HEK293 (cell line): ENCODE measurements around the gene UROC1.

Source experiments
- CTCF ChIA-PET: fragments of 350-600 bp; formaldehyde crosslinking; extraction: SDS; loops from one replicate; lab custom pipeline; 2021; ENCODE audit warnings: antibody characterized with exemption; lab: Yijun Ruan, JAX
- POLR2A ChIA-PET: fragments of 300-600 bp; formaldehyde crosslinking; extraction: SDS; loops from one replicate; lab custom pipeline; 2020; ENCODE audit warnings: antibody characterized with exemption, inconsistent platforms; lab: Yijun Ruan, JAX
- H3K27ac ChIP-seq: fragments of 200-500 bp; sonication (Bioruptor generic); 2 replicates; pipeline ENCODE4 v1.5.1; 2014; ENCODE audit warnings: low read depth, low read length, control low read depth, inconsistent platforms; ENCODE audit errors: extremely low read depth
- H3K36me3 ChIP-seq, 2 experiments: fragments of 200-500 bp in 1 of 2; sonication (Bioruptor generic) in 1 of 2; 1 replicate in 1 of 2; 2 replicates in 1 of 2; pipeline ENCODE4 v1.5.1; 2014 to 2017; ENCODE audit warnings: inconsistent platforms in 2 of 2, low read length in 2 of 2; ENCODE audit not compliant: control insufficient read depth in 2 of 2, insufficient read depth in 1 of 2
- H3K4me1 ChIP-seq: fragments of 200-500 bp; sonication (Bioruptor generic); 2 replicates; pipeline ENCODE4 v1.5.1; 2014; ENCODE audit warnings: mild to moderate bottlenecking, low read length, inconsistent platforms; ENCODE audit not compliant: control insufficient read depth, insufficient read depth
- H3K4me3 ChIP-seq: 2 replicates; pipeline ENCODE4 v1.5.1; 2011; ENCODE audit warnings: low read depth, mild to moderate bottlenecking, control low read depth, low read length, moderate library complexity
- H3K9me3 ChIP-seq: fragments of 200-500 bp; sonication (Bioruptor generic); 2 replicates; pipeline ENCODE4 v1.5.1; 2014; ENCODE audit warnings: low read depth, low read length, inconsistent platforms; ENCODE audit not compliant: control insufficient read depth, insufficient read depth
- EGR2 ChIP-seq: fragments of 450-650 bp; formaldehyde crosslinking; IDR thresholded peaks from 2 replicates; pipeline ENCODE4 v1.5.1; 2016; ENCODE audit warnings: low read depth, missing biosample characterization, missing genetic modification characterization
- GLI4 ChIP-seq: fragments of 450-650 bp; formaldehyde crosslinking; IDR thresholded peaks from 2 replicates; pipeline ENCODE4 v1.5.1; 2016; ENCODE audit warnings: missing biosample characterization, missing genetic modification characterization
- ZNF121 ChIP-seq: fragments of 450-650 bp; formaldehyde crosslinking; IDR thresholded peaks from 2 replicates; pipeline ENCODE4 v1.5.1; 2016; ENCODE audit warnings: missing biosample characterization, missing genetic modification characterization
- ZNF2 ChIP-seq: fragments of 450-650 bp; formaldehyde crosslinking; IDR thresholded peaks from 2 replicates; pipeline ENCODE4 v1.5.1; 2016; ENCODE audit warnings: missing biosample characterization, missing genetic modification characterization
- ZNF341 ChIP-seq: fragments of 450-650 bp; formaldehyde crosslinking; IDR thresholded peaks from 2 replicates; pipeline ENCODE4; 2016; ENCODE audit warnings: low read depth, missing biosample characterization, missing genetic modification characterization
- ZNF391 ChIP-seq: fragments of 450-650 bp; formaldehyde crosslinking; IDR thresholded peaks from 2 replicates; pipeline ENCODE4 v1.5.1; 2016; ENCODE audit warnings: low read depth, missing biosample characterization, missing genetic modification characterization, borderline replicate concordance
- ZNF521 ChIP-seq: fragments of 450-650 bp; formaldehyde crosslinking; IDR thresholded peaks from 2 replicates; pipeline ENCODE4 v1.5.1; 2017; ENCODE audit warnings: missing biosample characterization, mild to moderate bottlenecking, missing genetic modification characterization
- ZNF560 ChIP-seq: fragments of 450-650 bp; formaldehyde crosslinking; IDR thresholded peaks from 2 replicates; pipeline ENCODE4 v1.5.1; 2017; ENCODE audit warnings: missing biosample characterization, missing genetic modification characterization, borderline replicate concordance
- ZNF571 ChIP-seq: fragments of 450-650 bp; formaldehyde crosslinking; IDR thresholded peaks from 2 replicates; pipeline ENCODE4 v1.5.0; 2017; ENCODE audit warnings: missing biosample characterization, missing genetic modification characterization
- ZNF670 ChIP-seq: fragments of 450-650 bp; formaldehyde crosslinking; IDR thresholded peaks from 2 replicates; pipeline ENCODE4 v1.5.1; 2016; ENCODE audit warnings: missing biosample characterization, missing genetic modification characterization, low read depth
- ZNF776 ChIP-seq: fragments of 450-650 bp; formaldehyde crosslinking; IDR thresholded peaks from 2 replicates; pipeline ENCODE4 v1.5.0; 2017; ENCODE audit warnings: missing biosample characterization, missing genetic modification characterization, borderline replicate concordance
- TF ChIP-seq, protein P1 (sequence below): fragments of 450-650 bp; formaldehyde crosslinking; conservative IDR thresholded peaks from 2 replicates; pipeline ENCODE4 v1.5.1; 2016; ENCODE audit warnings: low read depth, missing biosample characterization, missing genetic modification characterization
- TF ChIP-seq, protein P2 (sequence below): fragments of 450-650 bp; formaldehyde crosslinking; IDR thresholded peaks from 2 replicates; pipeline ENCODE4 v1.5.0; 2017; ENCODE audit warnings: missing biosample characterization, missing genetic modification characterization, borderline replicate concordance
- TF ChIP-seq, protein P3 (sequence below): fragments of 450-650 bp; formaldehyde crosslinking; IDR thresholded peaks from 2 replicates; pipeline ENCODE4 v1.5.1; 2016; ENCODE audit warnings: missing biosample characterization, missing genetic modification characterization
- TF ChIP-seq, protein P4 (sequence below): fragments of 450-650 bp; formaldehyde crosslinking; IDR thresholded peaks from 2 replicates; pipeline ENCODE4 v1.5.1; 2017; ENCODE audit warnings: missing biosample characterization, missing genetic modification characterization
- TF ChIP-seq, protein P5 (sequence below): fragments of 450-650 bp; IDR thresholded peaks from 2 replicates; pipeline ENCODE4 v1.5.1; 2018; ENCODE audit warnings: missing biosample characterization, mild to moderate bottlenecking, missing genetic modification characterization

UROC1 gene

DNA sequence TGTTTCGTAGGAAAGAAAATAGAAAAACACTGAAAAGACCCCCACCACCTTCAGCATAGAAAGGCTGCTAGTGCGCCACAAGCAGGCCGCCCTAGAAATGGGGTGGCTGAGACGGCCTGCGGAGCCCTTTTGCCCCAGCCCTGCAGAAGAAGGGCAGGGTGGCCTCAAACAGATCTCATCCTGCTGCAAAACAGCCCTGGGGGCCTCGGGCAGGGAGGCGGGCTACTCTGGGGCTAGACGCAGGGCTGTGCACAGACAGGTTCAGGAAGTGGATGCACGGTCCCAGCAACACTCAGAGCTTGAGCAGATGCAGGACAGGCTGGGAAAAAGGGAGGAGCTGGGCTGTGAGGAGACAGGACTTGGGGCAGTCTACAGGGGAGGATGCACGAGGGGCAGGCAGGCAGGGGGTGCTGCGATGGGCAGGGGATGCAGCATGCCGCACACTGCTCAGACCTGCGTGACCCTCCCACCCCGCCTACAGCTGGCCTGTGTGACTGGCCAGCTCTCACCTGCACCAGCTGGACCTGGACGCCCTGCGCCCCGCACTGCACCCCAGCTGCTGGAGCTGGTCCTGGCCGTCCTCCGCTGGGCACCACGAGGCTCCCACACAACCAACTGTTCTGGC, 76.2 kb downstream of the UROC1 start:
- ChIA-PET POLR2A (no interaction called here), CTCF (no interaction called here)
- Histone ChIP-seq H3K9me3 (no peaks in the 10 kb centered on the region), H3K4me3 (no peak overlapping the region), H3K36me3 (peaks cover 0 to 79% of the 10 kb centered on the region in 2 experiments; a peak in 1 of 3 replicates), H3K27ac (no peak overlapping the region), H3K4me1 (no peaks in the 10 kb centered on the region)
- no peak for TF ChIP-seq ZNF560 (tag by site-specific recombination)

DNA sequence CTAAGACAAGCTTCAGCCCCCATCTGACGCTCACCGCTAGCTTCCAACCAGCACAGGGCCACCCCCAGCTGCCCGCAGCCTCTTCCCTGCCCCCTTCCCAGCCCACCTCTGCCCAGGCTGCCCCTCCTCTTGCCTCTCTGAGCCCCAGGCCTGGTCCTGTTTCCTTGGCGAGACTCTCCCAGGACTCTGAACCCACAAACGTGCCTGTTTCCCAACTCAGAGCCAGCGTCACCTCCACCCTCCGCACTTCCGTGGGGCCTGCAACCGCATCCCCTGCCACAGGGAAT, 76.9 kb downstream of the UROC1 start:
- peaks cover 0 to 82% of the 10 kb centered on the region in 2 experiments; a peak in 1 of 3 replicates for H3K36me3 ChIP-seq
- TF ChIP-seq ZNF776 = no peak
- no peak for TF ChIP-seq ZNF521 (tag by site-specific recombination)
- no peak for TF ChIP-seq ZNF341 (tag by site-specific recombination)
- no peak for TF ChIP-seq ZNF571 (tag by site-specific recombination)
- no peak for TF ChIP-seq ZNF670 (tag by site-specific recombination)
- no peak for TF ChIP-seq EGR2 (tag by site-specific recombination)
- no peak for TF ChIP-seq ZNF391 (tag by site-specific recombination)
- TF ChIP-seq, protein P1, sequence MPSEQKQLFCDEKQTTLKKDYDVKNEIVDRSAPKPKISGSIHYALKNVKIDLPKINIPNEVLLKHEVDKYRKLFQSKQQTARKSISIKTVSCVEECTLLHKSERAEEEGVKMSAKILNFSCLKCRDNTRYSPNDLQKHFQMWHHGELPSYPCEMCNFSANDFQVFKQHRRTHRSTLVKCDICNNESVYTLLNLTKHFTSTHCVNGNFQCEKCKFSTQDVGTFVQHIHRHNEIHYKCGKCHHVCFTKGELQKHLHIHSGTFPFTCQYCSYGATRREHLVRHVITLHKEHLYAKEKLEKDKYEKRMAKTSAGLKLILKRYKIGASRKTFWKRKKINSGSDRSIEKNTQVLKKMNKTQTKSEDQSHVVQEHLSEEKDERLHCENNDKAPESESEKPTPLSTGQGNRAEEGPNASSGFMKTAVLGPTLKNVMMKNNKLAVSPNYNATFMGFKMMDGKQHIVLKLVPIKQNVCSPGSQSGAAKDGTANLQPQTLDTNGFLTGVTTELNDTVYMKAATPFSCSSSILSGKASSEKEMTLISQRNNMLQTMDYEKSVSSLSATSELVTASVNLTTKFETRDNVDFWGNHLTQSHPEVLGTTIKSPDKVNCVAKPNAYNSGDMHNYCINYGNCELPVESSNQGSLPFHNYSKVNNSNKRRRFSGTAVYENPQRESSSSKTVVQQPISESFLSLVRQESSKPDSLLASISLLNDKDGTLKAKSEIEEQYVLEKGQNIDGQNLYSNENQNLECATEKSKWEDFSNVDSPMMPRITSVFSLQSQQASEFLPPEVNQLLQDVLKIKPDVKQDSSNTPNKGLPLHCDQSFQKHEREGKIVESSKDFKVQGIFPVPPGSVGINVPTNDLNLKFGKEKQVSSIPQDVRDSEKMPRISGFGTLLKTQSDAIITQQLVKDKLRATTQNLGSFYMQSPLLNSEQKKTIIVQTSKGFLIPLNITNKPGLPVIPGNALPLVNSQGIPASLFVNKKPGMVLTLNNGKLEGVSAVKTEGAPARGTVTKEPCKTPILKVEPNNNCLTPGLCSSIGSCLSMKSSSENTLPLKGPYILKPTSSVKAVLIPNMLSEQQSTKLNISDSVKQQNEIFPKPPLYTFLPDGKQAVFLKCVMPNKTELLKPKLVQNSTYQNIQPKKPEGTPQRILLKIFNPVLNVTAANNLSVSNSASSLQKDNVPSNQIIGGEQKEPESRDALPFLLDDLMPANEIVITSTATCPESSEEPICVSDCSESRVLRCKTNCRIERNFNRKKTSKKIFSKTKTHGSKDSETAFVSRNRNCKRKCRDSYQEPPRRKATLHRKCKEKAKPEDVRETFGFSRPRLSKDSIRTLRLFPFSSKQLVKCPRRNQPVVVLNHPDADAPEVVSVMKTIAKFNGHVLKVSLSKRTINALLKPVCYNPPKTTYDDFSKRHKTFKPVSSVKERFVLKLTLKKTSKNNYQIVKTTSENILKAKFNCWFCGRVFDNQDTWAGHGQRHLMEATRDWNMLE = no peak
- no peak for TF ChIP-seq ZNF121 (tag by site-specific recombination)
- TF ChIP-seq GLI4 (tag by site-specific recombination) = no peak
- no peak for TF ChIP-seq ZNF2 (tag by site-specific recombination)
- H3K4me1 ChIP-seq = no peaks in the 10 kb centered on the region
- POLR2A ChIA-PET = interaction anchor here (0.5 kb wide), 1 partner anchor 18 kb away, joined by 3 read pairs; no protein-coding TSS in a partner anchor
- H3K9me3 ChIP-seq = no peaks in the 10 kb centered on the region
- no peak overlapping the region for H3K27ac ChIP-seq
- no peak overlapping the region for H3K4me3 ChIP-seq
- CTCF ChIA-PET = no interaction called here

DNA sequence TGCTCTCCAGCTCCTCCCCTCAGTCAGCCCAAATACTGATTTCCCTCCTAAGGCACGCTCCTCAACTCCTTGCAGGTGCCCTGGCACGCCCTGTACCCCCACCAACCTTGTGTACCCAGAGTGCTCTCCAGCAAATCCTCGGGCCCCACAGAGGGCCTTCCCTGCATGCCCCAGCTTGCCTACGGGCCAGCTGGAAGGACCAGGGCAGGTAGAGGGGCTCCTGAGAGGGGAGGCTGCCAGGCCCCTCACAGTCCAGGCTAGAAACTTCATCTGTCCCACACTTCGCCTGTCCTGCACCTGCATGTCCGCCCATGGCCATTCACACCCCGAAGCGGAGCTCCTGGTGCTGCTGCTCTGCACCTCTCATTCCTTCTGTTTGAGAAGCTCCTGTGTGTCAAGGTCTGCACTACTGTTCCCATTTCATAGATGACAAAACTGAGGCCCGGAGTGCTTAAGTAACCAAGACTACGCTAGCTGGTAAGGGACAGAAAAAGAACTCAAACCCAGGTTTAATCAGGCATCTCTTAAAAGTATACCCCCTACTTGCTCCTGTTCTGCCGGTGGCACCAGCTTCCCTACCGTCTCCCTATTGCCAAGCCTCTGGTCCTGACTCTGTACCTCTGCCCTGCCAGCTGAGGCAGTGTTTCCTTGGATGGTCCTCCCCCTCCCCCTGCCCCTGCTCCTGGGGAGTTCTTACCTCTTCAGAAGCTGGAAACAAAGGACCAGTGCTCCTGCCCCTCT, 77.4 kb downstream of the UROC1 start:
- Histone ChIP-seq H3K4me3 (no peak overlapping the region), H3K4me1 (no peaks in the 10 kb centered on the region), H3K36me3 (peaks cover 0 to 80% of the 10 kb centered on the region in 2 experiments; a peak in 1 of 3 replicates), H3K9me3 (no peaks in the 10 kb centered on the region), H3K27ac (no peak overlapping the region)
- ChIA-PET POLR2A (interaction anchor here (0.5 kb wide), 1 partner anchor 18 kb away, joined by 3 read pairs; no protein-coding TSS in a partner anchor), CTCF (no interaction called here)
- TF ChIP-seq, protein P2, sequence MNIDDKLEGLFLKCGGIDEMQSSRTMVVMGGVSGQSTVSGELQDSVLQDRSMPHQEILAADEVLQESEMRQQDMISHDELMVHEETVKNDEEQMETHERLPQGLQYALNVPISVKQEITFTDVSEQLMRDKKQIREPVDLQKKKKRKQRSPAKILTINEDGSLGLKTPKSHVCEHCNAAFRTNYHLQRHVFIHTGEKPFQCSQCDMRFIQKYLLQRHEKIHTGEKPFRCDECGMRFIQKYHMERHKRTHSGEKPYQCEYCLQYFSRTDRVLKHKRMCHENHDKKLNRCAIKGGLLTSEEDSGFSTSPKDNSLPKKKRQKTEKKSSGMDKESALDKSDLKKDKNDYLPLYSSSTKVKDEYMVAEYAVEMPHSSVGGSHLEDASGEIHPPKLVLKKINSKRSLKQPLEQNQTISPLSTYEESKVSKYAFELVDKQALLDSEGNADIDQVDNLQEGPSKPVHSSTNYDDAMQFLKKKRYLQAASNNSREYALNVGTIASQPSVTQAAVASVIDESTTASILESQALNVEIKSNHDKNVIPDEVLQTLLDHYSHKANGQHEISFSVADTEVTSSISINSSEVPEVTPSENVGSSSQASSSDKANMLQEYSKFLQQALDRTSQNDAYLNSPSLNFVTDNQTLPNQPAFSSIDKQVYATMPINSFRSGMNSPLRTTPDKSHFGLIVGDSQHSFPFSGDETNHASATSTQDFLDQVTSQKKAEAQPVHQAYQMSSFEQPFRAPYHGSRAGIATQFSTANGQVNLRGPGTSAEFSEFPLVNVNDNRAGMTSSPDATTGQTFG = no peak
- TF ChIP-seq, protein P3, sequence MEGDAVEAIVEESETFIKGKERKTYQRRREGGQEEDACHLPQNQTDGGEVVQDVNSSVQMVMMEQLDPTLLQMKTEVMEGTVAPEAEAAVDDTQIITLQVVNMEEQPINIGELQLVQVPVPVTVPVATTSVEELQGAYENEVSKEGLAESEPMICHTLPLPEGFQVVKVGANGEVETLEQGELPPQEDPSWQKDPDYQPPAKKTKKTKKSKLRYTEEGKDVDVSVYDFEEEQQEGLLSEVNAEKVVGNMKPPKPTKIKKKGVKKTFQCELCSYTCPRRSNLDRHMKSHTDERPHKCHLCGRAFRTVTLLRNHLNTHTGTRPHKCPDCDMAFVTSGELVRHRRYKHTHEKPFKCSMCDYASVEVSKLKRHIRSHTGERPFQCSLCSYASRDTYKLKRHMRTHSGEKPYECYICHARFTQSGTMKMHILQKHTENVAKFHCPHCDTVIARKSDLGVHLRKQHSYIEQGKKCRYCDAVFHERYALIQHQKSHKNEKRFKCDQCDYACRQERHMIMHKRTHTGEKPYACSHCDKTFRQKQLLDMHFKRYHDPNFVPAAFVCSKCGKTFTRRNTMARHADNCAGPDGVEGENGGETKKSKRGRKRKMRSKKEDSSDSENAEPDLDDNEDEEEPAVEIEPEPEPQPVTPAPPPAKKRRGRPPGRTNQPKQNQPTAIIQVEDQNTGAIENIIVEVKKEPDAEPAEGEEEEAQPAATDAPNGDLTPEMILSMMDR = no peak
- TF ChIP-seq, protein P4, sequence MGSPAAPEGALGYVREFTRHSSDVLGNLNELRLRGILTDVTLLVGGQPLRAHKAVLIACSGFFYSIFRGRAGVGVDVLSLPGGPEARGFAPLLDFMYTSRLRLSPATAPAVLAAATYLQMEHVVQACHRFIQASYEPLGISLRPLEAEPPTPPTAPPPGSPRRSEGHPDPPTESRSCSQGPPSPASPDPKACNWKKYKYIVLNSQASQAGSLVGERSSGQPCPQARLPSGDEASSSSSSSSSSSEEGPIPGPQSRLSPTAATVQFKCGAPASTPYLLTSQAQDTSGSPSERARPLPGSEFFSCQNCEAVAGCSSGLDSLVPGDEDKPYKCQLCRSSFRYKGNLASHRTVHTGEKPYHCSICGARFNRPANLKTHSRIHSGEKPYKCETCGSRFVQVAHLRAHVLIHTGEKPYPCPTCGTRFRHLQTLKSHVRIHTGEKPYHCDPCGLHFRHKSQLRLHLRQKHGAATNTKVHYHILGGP = no peak
- TF ChIP-seq, protein P5, sequence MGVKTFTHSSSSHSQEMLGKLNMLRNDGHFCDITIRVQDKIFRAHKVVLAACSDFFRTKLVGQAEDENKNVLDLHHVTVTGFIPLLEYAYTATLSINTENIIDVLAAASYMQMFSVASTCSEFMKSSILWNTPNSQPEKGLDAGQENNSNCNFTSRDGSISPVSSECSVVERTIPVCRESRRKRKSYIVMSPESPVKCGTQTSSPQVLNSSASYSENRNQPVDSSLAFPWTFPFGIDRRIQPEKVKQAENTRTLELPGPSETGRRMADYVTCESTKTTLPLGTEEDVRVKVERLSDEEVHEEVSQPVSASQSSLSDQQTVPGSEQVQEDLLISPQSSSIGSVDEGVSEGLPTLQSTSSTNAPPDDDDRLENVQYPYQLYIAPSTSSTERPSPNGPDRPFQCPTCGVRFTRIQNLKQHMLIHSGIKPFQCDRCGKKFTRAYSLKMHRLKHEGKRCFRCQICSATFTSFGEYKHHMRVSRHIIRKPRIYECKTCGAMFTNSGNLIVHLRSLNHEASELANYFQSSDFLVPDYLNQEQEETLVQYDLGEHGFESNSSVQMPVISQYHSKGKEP = no peak
